PC-9 (cell line): ENCODE data around the gene CFAP410. TPM values are rescaled to one million over a fixed set of nuclear protein-coding genes. Genes with fewer than 3 reads are reported as not detected.

ENCODE experiments used
- BruUV-seq: library from RNA; stranded (reverse); fragments of 400-500 nt; replicated peaks from 2 replicates; lab custom pipeline; 2021; lab: Mats Ljungman, UMichigan
- CTCF ChIA-PET: fragments of 300-600 bp; sonication (Branson Sonifier 250); formaldehyde crosslinking; loops from one replicate; lab custom pipeline; 2022; ENCODE audit warnings: antibody characterized with exemption; lab: Charles Lee
- POLR2A ChIA-PET: fragments of 300-600 bp; sonication (Branson Sonifier 250); formaldehyde crosslinking; loops from one replicate; lab custom pipeline; 2022; ENCODE audit warnings: antibody characterized with exemption; ENCODE audit not compliant: unreplicated experiment; lab: Charles Lee
- DNase-seq, 2 experiments: peaks; one replicate each; pipeline versions ENCODE4 v3.0.0 to v3.0.0-alpha.2; 2015 to 2022; ENCODE audit warnings: mixed read lengths in 1 of 2
- H2AFZ ChIP-seq: fragments of 200-600 bp; sonication (generic); 2 replicates; pipeline ENCODE4 v1.8.1; 2017; ENCODE audit warnings: antibody characterized with exemption
- H3F3A ChIP-seq: fragments of 200-600 bp; sonication (generic); 2 replicates; pipeline ENCODE4 v1.8.1; 2017; ENCODE audit warnings: antibody characterized with exemption, mild to moderate bottlenecking, low read depth; ENCODE audit not compliant: insufficient read depth
- H3K27ac ChIP-seq: fragments of 200-600 bp; sonication (generic); 2 replicates; pipeline ENCODE4 v1.6.1; 2016; ENCODE audit warnings: mixed run types
- H3K27me3 ChIP-seq: fragments of 200-600 bp; sonication (generic); 2 replicates; pipeline ENCODE4 v1.6.1; 2016; ENCODE audit warnings: low read depth, mixed run types; ENCODE audit not compliant: insufficient read depth
- H3K36me3 ChIP-seq: fragments of 200-600 bp; sonication (generic); 2 replicates; pipeline ENCODE4 v1.6.1; 2016; ENCODE audit warnings: low read depth, mixed run types
- H3K4me1 ChIP-seq: fragments of 200-600 bp; sonication (generic); replicated peaks from 2 replicates; pipeline ENCODE4 v1.6.1; 2016; ENCODE audit warnings: mixed run types; ENCODE audit not compliant: insufficient read depth
- H3K4me2 ChIP-seq: fragments of 200-600 bp; sonication (generic); 2 replicates; pipeline ENCODE4 v1.6.1; 2017; ENCODE audit warnings: mixed run types
- H3K4me3 ChIP-seq: fragments of 200-600 bp; sonication (generic); 2 replicates; pipeline ENCODE4 v1.6.1; 2016; ENCODE audit warnings: mixed run types
- H3K79me2 ChIP-seq: fragments of 200-600 bp; sonication (generic); 2 replicates; pipeline ENCODE4 v1.6.1; 2017; ENCODE audit warnings: low read depth, mixed run types
- H3K9me2 ChIP-seq: fragments of 200-600 bp; sonication (generic); 2 replicates; pipeline ENCODE4 v1.8.1; 2017; ENCODE audit warnings: mild to moderate bottlenecking; ENCODE audit not compliant: insufficient read depth
- H3K9me3 ChIP-seq: fragments of 200-600 bp; sonication (generic); 2 replicates; pipeline ENCODE4 v1.8.1; 2016; ENCODE audit warnings: low read depth; ENCODE audit not compliant: insufficient read depth
- H4K20me1 ChIP-seq: fragments of 200-600 bp; sonication (generic); 2 replicates; pipeline ENCODE4 v1.8.1; 2017; ENCODE audit not compliant: insufficient read depth
- CTCF ChIP-seq: fragments of 200-600 bp; sonication (generic); conservative IDR thresholded peaks from 2 replicates; pipeline ENCODE4 v1.6.1; 2017; ENCODE audit warnings: mixed run types, antibody characterized with exemption, mild to moderate bottlenecking, moderate library complexity
- EZH2 ChIP-seq: fragments of 200-600 bp; sonication (generic); IDR thresholded peaks from 2 replicates; pipeline ENCODE4 v1.8.0; 2017; ENCODE audit warnings: antibody characterized with exemption, low read depth
- intact Hi-C: fragments of 100-400 bp; cut with micrococcal nuclease; formaldehyde crosslinking; loops from one replicate; pipeline ENCODE4 v1.10.0; 2022; ENCODE audit not compliant: unreplicated experiment
- total RNA-seq: library from RNA; stranded (reverse); gene quantifications from 2 replicates; pipeline ENCODE4 v1.2.3, GENCODE V29; 2021

The CFAP410 gene
- total RNA-seq, 1 experiment from 2014 or later = 12.5 TPM

- H3K27me3 ChIP-seq = peaks cover 94% of the 10 kb centered on the region
These were observed 36.6 kb upstream of the CFAP410 start for GRCh38 chr21:44375761-44376241.

GRCh38 chr21:44375281-44375651 lies 36.1 kb upstream of the CFAP410 start:
- ChIA-PET CTCF (no interaction called here), POLR2A (no interaction called here)
- H3K4me1 ChIP-seq = no peaks in the 10 kb centered on the region
- H3K27ac ChIP-seq = no peak overlapping the region
- H3K27me3 ChIP-seq = peaks cover 93% of the 10 kb centered on the region
- H3K9me2 ChIP-seq = no peaks in the 10 kb centered on the region
- H2AFZ ChIP-seq = no peak overlapping the region
- H4K20me1 ChIP-seq = no peaks in the 10 kb centered on the region
- no peak for TF ChIP-seq EZH2
- no peak for TF ChIP-seq CTCF
- no peak overlapping the region for H3K4me2 ChIP-seq
- BruUV-seq = no TSS peak
- no peaks in the 10 kb centered on the region for H3K79me2 ChIP-seq
- H3F3A ChIP-seq = no peaks in the 10 kb centered on the region
- no peaks in the 10 kb centered on the region for H3K9me3 ChIP-seq
- no peaks in the 10 kb centered on the region for H3K36me3 ChIP-seq
- no peak for DNase-seq
- intact Hi-C loops = no loop called here
- no peak overlapping the region for H3K4me3 ChIP-seq

More at GRCh38 chr21:44375761-44376241, 36.6 kb upstream of the CFAP410 start:
- Histone ChIP-seq H3K79me2 (no peaks in the 10 kb centered on the region), H3K27ac (no peak overlapping the region), H3F3A (no peaks in the 10 kb centered on the region), H3K9me3 (no peaks in the 10 kb centered on the region), H3K4me1 (no peaks in the 10 kb centered on the region), H3K4me2 (no peak overlapping the region), H3K36me3 (no peaks in the 10 kb centered on the region), H4K20me1 (no peaks in the 10 kb centered on the region), H2AFZ (no peak overlapping the region), H3K9me2 (no peaks in the 10 kb centered on the region), H3K4me3 (no peak overlapping the region)
- ChIA-PET POLR2A (no interaction called here), CTCF (no interaction called here)
- BruUV-seq = no TSS peak
- intact Hi-C loops = no loop called here
- TF ChIP-seq EZH2 (no peak), CTCF (no peak)
- no peak for DNase-seq

GRCh38 chr21:44374601-44375280 lies 35.6 kb upstream of the CFAP410 start:
- H3K4me3 ChIP-seq = no peak overlapping the region
- no peaks in the 10 kb centered on the region for H3F3A ChIP-seq
- H3K27ac ChIP-seq = no peak overlapping the region
- DNase-seq = no peak
- H4K20me1 ChIP-seq = no peaks in the 10 kb centered on the region
- TF ChIP-seq EZH2 = no peak
- TF ChIP-seq CTCF = no peak
- no peak overlapping the region for H3K4me2 ChIP-seq
- intact Hi-C loops = no loop called here
- H3K4me1 ChIP-seq = no peaks in the 10 kb centered on the region
- H3K36me3 ChIP-seq = no peaks in the 10 kb centered on the region
- no peaks in the 10 kb centered on the region for H3K9me3 ChIP-seq
- H2AFZ ChIP-seq = no peak overlapping the region
- ChIA-PET CTCF (no interaction called here), POLR2A (no interaction called here)
- H3K27me3 ChIP-seq = peaks cover 87% of the 10 kb centered on the region
- H3K9me2 ChIP-seq = no peaks in the 10 kb centered on the region
- BruUV-seq = no TSS peak
- no peaks in the 10 kb centered on the region for H3K79me2 ChIP-seq
